ENCODE results near the gene SCYL1.
A peak's percentile ranks its signal among the peaks of the same experiment; 100 is the strongest.

Gene SCYL1

DNA sequence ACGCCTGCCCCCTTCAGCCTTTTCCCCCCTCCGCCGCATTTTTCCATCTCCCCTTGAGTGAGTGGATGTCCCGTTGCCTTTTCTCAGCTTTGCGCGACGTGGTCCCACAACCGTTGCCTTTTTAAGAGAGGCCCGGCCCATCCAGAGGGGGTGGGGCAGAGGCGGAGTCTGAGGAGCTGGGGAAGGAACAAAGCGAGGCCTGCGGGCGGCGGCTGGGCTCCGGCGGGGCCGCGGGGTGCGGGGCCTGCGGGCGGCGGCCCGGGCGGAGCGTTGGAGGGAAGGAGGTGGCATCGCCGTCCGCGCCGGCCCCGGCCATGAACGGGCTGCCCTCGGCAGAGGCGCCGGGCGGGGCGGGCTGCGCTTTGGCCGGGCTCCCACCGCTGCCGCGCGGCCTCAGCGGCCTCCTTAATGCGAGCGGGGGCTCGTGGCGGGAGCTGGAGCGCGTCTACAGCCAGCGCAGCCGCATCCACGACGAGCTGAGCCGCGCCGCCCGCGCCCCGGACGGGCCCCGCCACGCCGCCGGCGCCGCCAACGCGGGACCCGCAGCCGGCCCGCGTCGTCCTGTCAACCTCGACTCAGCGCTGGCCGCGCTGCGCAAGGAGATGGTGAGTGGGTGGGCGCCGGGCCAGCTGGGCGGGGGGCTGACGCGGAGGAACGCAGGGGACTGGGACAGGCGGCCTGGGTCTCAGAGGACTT, 47.6 kb downstream of the SCYL1 start, which contains the start of gene FAM89B:
Gene FAM89B, plus strand, starts transcription at position 183 of the 696 bp plus-strand sequence. Its CDS starts 132 bp downstream, at position 315.
- peak; percentile 82 for DNase-seq

- no peak for DNase-seq
Measured at GRCh38 chr11:65573391-65574079, 48.7 kb downstream of the SCYL1 start.

DNA sequence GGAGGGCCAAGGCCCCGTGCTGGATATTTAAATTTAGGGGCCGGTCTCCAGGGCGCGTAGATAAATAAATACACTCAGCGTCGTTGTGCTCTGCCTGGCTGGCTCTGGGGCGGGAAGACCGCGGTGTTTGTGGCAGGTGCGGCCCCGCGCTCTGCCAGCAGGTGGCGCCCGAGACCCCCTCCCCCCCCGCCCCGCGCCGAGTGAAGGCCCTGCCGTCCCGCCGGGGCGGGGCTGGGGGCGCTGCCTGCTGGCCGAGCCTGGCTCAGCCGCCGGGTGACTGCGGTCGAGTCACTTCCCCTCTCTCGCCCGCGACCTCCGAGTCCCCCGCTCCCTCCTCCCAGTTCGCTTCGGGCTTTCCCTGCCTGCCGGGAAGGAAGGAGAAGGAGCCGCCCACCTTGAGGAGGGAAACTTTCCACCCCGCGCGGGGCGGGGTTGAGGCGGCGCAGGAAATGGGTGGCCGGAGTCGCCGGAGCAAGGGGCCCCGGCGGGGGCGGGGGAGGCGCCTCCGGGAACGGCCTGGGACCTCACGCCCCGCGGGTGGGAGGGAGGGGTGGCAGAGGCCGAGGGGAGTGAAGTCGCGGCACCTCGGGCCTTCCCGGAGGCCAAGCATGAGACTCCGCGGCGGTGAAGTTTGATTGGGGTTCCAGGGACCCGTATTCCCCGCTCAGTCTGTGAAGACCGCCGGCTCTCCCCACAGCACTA, 49.4 kb downstream of the SCYL1 start:
- no peak for DNase-seq

GRCh38 chr11:65574811-65575567, 50.1 kb downstream of the SCYL1 start:
- DNase-seq: no peak

DNA sequence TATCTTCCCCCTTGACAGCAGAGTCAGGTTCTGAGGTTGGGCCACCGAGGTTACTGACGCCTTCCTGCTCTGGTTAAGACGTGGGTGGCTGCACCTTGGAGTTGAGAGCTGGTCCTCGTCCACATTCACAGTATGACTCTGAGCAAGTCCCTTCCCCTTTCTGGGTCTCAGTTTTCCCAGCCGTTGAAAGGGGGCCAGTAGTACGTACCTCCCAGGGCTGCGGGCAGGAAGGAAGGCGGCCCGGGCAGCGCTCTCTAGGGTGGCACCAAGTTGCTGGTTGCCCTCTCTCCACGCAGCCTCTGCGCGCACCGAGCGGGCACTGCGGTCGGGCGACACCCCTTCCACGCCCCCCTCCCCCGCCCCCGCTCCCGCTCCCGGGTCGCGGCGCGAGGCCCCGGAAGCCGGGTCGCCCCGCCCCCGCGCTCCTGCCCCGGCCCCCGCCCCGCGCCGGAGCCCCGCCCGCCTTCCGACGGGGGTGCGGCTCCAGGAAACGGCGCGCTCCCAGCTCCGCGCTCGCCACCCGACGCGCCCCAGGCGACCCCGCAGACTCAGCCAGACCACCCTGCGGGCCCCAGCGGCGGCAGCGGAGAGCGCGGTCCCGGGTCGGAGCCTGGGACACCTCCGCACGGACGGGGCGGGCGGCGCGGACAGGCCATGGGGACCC, 50.8 kb downstream of the SCYL1 start, which contains the start of gene EHBP1L1:
Gene EHBP1L1, plus strand, starts transcription at position 486 of the 664 bp plus-strand sequence. CDS start 250 bp downstream, outside the sequence.
- DNase-seq: no peak

DNA sequence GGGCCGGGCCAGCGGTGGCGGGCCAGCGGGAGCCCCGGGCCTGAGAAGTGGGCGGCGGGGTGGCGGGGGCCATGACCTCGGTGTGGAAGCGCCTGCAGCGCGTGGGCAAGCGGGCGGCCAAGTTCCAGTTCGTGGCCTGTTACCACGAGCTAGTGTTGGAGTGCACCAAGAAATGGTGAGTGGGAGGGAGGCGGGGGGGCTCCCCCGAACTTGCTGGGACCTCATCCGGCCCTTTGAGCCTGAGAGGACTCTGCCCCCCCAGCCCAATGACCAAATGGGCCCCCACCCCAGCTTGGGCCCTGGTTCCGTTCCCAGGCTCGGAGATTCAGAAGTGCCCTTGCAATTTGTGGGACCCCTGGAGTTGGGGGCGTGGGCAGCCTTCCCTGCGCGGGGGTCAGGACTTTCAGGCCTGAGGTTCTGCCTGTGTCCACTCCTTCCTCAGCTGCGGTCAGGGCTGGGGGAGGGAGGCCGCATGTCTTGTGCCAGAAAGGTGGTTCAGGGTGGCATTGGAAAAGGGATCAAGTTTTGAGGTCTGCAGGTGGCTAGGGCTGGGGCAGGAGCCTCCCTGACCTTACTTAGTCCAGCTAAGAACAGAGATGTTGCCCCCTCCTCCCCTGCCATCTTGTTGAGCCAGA, 51.5 kb downstream of the SCYL1 start:
- no peak for DNase-seq

DNA sequence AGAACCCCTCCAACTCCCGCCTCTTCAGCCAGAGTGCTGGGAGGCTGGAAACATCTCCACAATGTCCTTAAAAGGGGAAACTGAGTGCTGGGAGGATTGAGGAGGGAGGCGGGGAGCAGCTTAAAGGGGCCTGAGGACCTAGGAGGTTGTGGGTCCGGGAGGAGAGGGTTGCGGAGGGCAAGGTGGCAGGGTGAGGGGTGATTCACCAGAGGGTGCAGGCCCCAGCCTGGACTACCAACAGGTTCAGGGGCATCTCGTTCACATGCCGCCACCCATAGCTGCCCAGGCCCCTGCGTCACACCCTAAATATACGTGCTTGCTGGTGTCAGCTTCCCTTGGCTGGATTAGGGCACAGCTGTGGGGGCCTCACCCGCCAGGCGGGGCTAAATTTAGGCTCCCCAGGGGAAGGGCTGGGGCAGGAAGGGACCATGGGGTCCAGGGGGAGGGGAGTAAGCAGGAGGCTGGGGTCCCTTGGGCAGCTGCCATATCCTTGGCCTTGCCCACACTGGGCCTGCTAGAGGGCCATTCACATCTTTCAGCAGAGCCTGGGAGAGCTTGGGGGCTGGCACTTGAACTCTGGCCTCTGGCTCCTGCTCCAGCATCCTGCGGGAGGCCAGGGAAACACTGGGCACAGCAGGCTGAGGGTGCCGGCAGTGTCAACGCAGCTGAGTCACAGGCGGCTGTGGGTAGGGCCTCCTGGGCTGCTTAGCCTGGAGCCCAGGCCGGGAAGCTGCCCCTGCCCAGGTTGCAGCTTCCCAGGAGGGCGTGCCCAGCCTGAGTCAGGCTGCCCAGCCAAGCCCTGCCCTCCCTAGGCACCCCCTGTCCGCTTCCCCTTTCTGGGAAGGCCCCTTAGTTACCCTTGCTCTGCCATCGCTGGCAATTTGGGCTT, 52.2 kb downstream of the SCYL1 start:
- DNase-seq: no peak

GRCh38 chr11:65577756-65578109, 52.9 kb downstream of the SCYL1 start:
- DNase-seq: no peak

DNA sequence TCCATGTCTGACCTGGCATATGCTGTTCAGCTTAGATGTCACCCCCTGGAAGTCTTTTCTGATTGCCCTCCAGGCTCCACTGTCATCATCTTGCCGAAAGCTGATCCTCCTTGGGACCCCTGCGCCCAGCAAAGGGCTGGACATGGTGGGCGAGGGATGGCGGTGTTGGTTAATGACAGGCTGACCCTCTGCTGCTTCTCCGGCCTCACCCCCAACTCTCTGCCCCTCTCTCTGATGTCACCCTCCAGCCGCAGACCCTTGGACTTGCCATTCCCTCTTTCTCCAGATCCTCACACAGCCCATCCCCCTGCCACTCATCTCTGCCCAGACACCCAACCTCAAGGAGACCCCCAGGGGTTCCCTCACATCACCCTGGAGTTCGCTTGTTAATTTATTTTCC, 53.3 kb downstream of the SCYL1 start:
- DNase-seq: no peak

DNA sequence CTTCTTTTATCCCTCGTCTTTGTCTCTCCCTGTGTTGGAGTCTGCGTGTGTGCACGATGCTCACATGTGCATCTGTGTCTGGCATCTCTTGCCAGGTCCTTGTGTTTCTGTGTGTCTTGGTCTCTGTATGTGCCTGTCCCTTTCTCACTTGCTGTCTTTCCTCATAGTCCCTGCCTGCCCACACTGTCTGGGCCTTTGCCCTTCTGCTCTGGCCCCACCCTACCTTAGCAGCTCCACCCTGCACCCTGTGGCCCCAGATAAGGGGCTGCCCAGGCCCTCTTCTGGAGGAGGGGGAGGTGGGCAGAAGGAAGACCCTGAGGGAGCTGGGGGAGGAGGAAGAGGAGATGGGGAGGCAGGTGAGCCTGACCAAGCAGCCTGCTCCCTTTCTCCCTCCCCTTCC, 53.8 kb downstream of the SCYL1 start:
- no peak for DNase-seq

DNA sequence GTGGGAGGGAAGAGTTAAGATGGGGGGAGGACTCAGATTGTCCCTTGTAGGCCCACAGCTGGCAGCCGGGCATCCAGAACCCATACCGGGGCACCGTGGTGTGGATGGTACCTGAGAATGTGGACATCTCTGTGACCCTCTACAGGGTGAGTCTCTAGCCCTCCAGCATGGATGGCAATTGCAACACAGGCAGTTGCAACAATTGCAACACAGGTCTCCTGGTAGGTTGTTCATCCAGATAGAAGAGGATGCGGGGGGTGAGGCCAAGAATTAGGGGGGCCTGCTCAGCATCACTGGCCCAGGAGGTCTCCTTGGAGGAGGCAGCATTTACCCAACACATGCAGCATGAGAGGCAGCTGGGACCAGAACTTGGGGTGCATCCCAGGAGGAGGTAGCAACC, 54.4 kb downstream of the SCYL1 start:
- DNase-seq: no peak

- no peak for DNase-seq
Measured at GRCh38 chr11:65580031-65580692, 55.3 kb downstream of the SCYL1 start.

GRCh38 chr11:65580756-65581155, 55.9 kb downstream of the SCYL1 start:
- no peak for DNase-seq

DNA sequence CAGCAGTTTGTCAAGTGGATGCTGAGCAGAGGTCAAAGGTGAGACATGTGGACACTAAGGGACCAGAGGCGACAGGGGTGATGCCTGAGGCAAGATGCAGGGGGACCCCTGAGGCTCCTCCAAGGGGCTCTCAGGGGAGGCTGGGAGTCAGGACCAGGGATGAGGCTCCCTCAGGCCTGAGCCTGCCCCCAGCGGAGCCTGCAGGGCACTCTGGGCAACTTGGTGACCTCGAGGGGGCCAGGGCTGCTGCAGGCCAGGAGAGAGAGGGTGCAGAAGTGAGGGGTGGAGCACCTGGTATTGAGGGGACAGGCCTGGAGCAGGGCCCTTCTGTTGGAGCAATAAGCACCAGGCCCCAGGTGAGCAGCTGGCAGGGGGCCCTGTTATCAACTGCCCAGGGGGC, 57.0 kb downstream of the SCYL1 start:
- no peak for DNase-seq

- no peak for DNase-seq
Measured at GRCh38 chr11:65583589-65583988, 58.7 kb downstream of the SCYL1 start.

- no peak for DNase-seq
Measured at GRCh38 chr11:65584106-65584505, 59.2 kb downstream of the SCYL1 start.

DNA sequence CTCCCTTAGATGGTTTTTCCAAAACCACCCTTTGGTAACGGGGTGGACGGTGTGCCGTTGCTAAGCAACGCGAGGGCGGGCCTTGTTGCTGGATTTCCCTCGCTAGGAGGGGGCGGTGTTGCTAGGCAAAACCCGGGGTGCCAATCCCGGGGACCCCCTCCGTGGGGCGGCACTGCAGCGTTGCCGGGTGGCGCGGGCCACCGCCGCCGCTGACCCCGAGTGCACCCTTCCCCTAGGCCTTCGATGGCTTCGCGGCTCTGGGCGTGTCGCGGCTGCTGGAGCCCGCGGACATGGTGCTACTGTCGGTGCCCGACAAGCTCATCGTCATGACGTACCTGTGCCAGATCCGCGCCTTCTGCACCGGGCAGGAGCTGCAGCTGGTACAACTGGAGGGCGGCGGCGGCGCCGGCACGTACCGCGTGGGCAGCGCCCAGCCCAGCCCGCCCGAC, 59.9 kb downstream of the SCYL1 start:
- no peak for DNase-seq

DNA sequence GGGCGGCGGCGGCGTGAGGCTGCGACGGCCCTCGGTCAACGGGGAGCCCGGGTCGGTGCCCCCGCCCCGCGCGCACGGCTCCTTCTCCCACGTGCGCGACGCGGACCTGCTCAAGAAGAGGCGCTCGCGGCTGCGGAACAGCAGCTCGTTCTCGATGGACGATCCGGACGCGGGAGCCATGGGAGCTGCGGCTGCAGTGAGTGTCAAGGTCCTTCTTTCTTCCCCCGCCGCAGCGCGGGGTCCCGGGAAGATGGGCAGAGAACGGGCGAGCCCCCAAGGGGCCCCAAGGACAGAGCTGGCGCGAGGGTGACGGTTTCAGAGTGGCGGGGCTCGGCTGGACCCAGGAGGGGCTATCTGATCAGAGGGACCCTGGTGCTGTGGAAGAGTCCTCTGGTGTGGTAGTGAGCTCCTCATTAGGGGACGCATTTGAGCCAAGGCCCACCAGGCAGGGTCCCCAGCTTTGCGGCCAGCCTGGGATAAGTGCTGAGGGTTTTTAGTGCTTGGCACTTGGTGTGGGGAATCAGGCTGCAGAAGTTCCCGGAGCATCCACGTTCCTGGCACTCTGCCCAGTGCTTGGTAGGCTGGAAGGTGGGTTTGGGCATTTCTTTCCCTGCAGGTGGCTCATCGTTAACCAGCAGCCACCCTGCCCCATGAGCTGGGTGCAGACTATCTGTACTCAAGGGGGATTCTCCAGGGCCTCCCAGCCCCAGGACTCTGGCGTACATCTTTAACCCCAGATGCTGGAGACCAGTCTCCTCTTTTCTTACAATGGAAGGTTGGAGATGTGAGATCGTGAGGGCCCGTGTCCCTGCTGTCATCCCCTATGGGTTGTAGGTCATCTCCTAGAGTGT, 60.7 kb downstream of the SCYL1 start:
- DNase-seq: no peak

DNA sequence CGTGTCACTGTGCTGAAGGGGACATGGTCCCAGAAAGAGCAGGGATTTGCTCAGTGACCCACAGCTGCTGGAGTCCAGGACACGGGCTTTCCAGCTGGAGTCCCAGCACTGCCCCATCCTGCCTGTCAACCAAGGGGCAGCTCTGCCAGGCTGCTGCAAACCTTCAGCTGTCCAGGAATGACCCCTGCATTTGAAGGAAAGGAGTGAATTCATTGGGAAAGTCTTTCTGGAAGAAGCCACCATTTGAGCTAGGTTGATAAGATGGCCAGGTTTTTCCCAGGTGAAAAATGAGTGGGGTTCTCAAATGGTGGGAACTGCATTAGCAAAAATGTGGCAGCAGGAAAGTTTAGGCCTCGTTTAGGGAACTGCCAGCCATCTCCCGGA, 61.4 kb downstream of the SCYL1 start:
- no peak for DNase-seq
